HepG2 (cell line): ENCODE measurements around the gene SIMC1.
"Not testable (repeated sequence)": the region's sequence is repeated elsewhere in the genome, so short reads cannot be mapped to it uniquely, and the experiment has no call there.

Experiments used
- SRY ChIP-seq: sonication (generic); formaldehyde crosslinking; IDR thresholded peaks from 2 replicates; pipeline ENCODE4 v1.8.0; 2022; ENCODE audit warnings: mild to moderate bottlenecking, missing genetic modification reagents
- ZNF549 ChIP-seq: sonication (generic); formaldehyde crosslinking; IDR thresholded peaks from 2 replicates; pipeline ENCODE4 v1.5.0; 2020; ENCODE audit warnings: missing genetic modification reagents
- ZNF569 ChIP-seq: sonication (generic); formaldehyde crosslinking; IDR thresholded peaks from 2 replicates; pipeline ENCODE4 v1.5.0; 2020; ENCODE audit warnings: mild to moderate bottlenecking, missing genetic modification reagents, moderate library complexity, borderline replicate concordance

GRCh38 chr5:176233253-176233652 is 5.0 kb upstream of the SIMC1 start:
- TF ChIP-seq ZNF549 (CRISPR knock-in tag); ZNF569; SRY: not testable (repeated sequence)
